GM19372 (cell line): ENCODE results near the gene MIGA1.
"Not testable (repeated sequence)": the region's sequence is repeated elsewhere in the genome, so short reads cannot be mapped to it uniquely, and the experiment has no call there.

ENCODE experiments used
- ATAC-seq: cut with Tn5 transposase; IDR thresholded peaks from one replicate; pipeline ENCODE4 v1.9.1; 2021; ENCODE audit warnings: mild to moderate bottlenecking, low read depth, moderate library complexity; ENCODE audit not compliant: unreplicated experiment

MIGA1 gene

GRCh38 chr1:77779529-77780281, at the start of gene MIGA1:
Gene MIGA1 (plus strand): TSS chr1:77779649. CDS start chr1:77783253, 3,604 bp downstream.
- peak; percentile 93 for ATAC-seq

- ATAC-seq = no peak
Measured at GRCh38 chr1:77732090-77732489, 47.4 kb upstream of the MIGA1 start.

- ATAC-seq = no peak
Measured at GRCh38 chr1:77739235-77739634, 40.2 kb upstream of the MIGA1 start.

- ATAC-seq = no peak
Measured at GRCh38 chr1:77741316-77741715, 38.1 kb upstream of the MIGA1 start.

- no peak for ATAC-seq
Measured at GRCh38 chr1:77742011-77742555, 37.4 kb upstream of the MIGA1 start.

- ATAC-seq = no peak
Measured at GRCh38 chr1:77744576-77744975, 34.9 kb upstream of the MIGA1 start.

- not testable (repeated sequence) for ATAC-seq
Measured at GRCh38 chr1:77749489-77749888, 30.0 kb upstream of the MIGA1 start.

- ATAC-seq = no peak
Measured at GRCh38 chr1:77756052-77756754, 23.2 kb upstream of the MIGA1 start.

GRCh38 chr1:77757066-77757584, 22.3 kb upstream of the MIGA1 start:
- no peak for ATAC-seq

- no peak for ATAC-seq
Measured at GRCh38 chr1:77757603-77758002, 21.8 kb upstream of the MIGA1 start.

GRCh38 chr1:77759071-77760028, 20.1 kb upstream of the MIGA1 start, which contains the start of gene USP33:
Gene USP33 (minus strand): TSS chr1:77759852. CDS start chr1:77741697, 18,155 bp downstream.
- ATAC-seq = peak; percentile 95

- no peak for ATAC-seq
Measured at GRCh38 chr1:77762072-77762476, 17.4 kb upstream of the MIGA1 start.

- ATAC-seq = no peak
Measured at GRCh38 chr1:77768006-77768405, 11.4 kb upstream of the MIGA1 start.

- ATAC-seq = no peak
Measured at GRCh38 chr1:77776007-77776700, 3.3 kb upstream of the MIGA1 start.

- ATAC-seq = no peak
Measured at GRCh38 chr1:77781683-77782082, 2.2 kb downstream of the MIGA1 start.

GRCh38 chr1:77783141-77783540, 3.7 kb downstream of the MIGA1 start:
- no peak for ATAC-seq

GRCh38 chr1:77786093-77786741, 6.8 kb downstream of the MIGA1 start:
- ATAC-seq = not testable (repeated sequence)

GRCh38 chr1:77794550-77794949, 15.1 kb downstream of the MIGA1 start:
- ATAC-seq = no peak
